Gastroesophageal sphincter (tissue), 4 donors: ENCODE data around the gene MAN2A1. TPM values are rescaled to one million over a fixed set of nuclear protein-coding genes. Genes with fewer than 3 reads are reported as not detected.
"Not testable (repeated sequence)": the region's sequence is repeated elsewhere in the genome, so short reads cannot be mapped to it uniquely, and the experiment has no call there.

Source experiments
- ATAC-seq: fragments of 150-250 bp; one replicate; pipeline ENCODE4 v1.9.1; 2016; ENCODE audit warnings: mild to moderate bottlenecking, moderate library complexity
- H3K27ac ChIP-seq, 4 donors: fragments of 200-600 bp; sonication (generic) in 3 of 4; 1 replicate in 3 of 4; 2 replicates in 1 of 4; pipeline ENCODE4 v1.5.1; 2016 to 2019
- H3K27me3 ChIP-seq: fragments of 200-600 bp; sonication (generic); one replicate; pipeline ENCODE4 v1.5.1; 2019
- H3K36me3 ChIP-seq, 2 donors: fragments of 200-600 bp; sonication (generic); one replicate each; pipeline ENCODE4 v1.5.1; 2019; ENCODE audit warnings: control low read depth in 1 of 2
- H3K4me1 ChIP-seq, 3 donors: fragments of 200-600 bp; sonication (generic); 1 replicate in 2 of 3; 2 replicates in 1 of 3; pipeline ENCODE4 v1.5.1; 2016 to 2019; ENCODE audit warnings: control low read depth in 2 of 3
- H3K4me3 ChIP-seq, 2 donors: fragments of 200-600 bp; sonication (generic); one replicate each; pipeline ENCODE4 v1.5.1; 2019; ENCODE audit warnings: mild to moderate bottlenecking in 1 of 2, moderate library complexity in 1 of 2
- H3K9me3 ChIP-seq, 3 donors: fragments of 200-600 bp; sonication (generic); one replicate each; pipeline ENCODE4 v1.5.1; 2017 to 2019; ENCODE audit warnings: control low read depth in 2 of 3
- CTCF ChIP-seq, 4 experiments: fragments of 200-600 bp in 2 of 4; fragments of 450-650 bp in 2 of 4; sonication (generic) in 1 of 4; IDR thresholded peaks; one replicate each; pipeline ENCODE4 v1.5.1; 2017 to 2019; ENCODE audit warnings: antibody characterized with exemption in 4 of 4, mild to moderate bottlenecking in 2 of 4, moderate library complexity in 2 of 4
- EP300 ChIP-seq: sonication (generic); formaldehyde crosslinking; IDR thresholded peaks from one replicate; pipeline ENCODE4 v1.6.1; 2017; ENCODE audit warnings: antibody characterized with exemption, mild to moderate bottlenecking
- POLR2A ChIP-seq, 2 donors: fragments of 450-650 bp; IDR thresholded peaks; one replicate each; pipeline ENCODE4 v1.6.1; 2017; ENCODE audit warnings: antibody characterized with exemption in 2 of 2, mild to moderate bottlenecking in 2 of 2, moderate library complexity in 1 of 2
- POLR2AphosphoS5 ChIP-seq: sonication (generic); formaldehyde crosslinking; IDR thresholded peaks from one replicate; pipeline ENCODE4 v1.6.1; 2017; ENCODE audit warnings: antibody characterized with exemption
- whole genome bisulfite sequencing, 2 donors: methylation state at CpG; one replicate each; pipeline ENCODE4 v1.1.5; 2018; ENCODE audit warnings: low coverage in 1 of 2; 5-methylcytosine and 5-hydroxymethylcytosine counted together
- total RNA-seq, 4 donors: library from RNA; depleted of rRNA; stranded (reverse); fragments of >200 nt; gene quantifications; one replicate each; pipeline ENCODE4 v1.1.0, GENCODE V29; 2016

MAN2A1 gene
- total RNA-seq, 4 donors from 2014 or later: 19.6 to 55.6 (median 34.1) TPM

DNA sequence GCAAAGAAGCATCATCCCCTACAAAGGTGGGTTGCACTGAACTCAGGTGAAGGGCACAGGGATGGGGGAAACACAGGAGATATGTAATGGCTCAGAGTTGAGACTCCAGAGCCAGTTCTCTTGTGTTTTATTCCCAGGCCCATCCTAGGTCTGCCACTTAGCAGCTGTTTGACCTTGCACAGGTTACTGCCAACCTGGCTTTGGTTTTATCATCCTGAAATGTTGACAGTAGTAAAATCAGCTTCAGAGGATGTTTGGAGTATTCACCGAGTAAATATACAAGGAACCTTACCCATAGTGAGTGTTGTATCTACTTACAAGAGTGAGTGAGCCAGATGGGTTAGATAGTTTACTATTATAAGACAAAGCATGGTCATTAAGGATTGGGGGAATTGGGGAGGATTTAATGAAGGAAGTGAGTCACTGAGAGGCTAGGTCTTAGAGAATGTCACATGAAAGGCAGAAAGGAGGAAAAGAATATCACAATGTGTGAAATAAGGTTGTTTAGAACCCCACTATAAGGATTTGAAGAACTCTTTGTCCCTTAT lies 141.3 kb downstream of the MAN2A1 start:
- 80% methylated on average over 1 of the region's 1 CpG; no CpG with 5 or more reads in 1 of the 2 donors for WGBS, 2 donors
- H3K4me1 ChIP-seq: no peaks in the 10 kb centered on the region
- no peak overlapping the region for H3K27ac ChIP-seq
- TF ChIP-seq CTCF (IDR thresholded peaks at IDR 0.05) (no peak), POLR2A (IDR thresholded peaks at IDR 0.05) (no peak), EP300 (no peak), POLR2AphosphoS5 (no peak)
- H3K27me3 ChIP-seq: no peaks in the 10 kb centered on the region
- H3K9me3 ChIP-seq: no peaks in the 10 kb centered on the region
- peaks cover 0 to 31% of the 10 kb centered on the region in 2 donors for H3K36me3 ChIP-seq
- ATAC-seq: no peak
- no peak overlapping the region for H3K4me3 ChIP-seq

GRCh38 chr5:109832207-109833188 lies 142.8 kb downstream of the MAN2A1 start:
- not testable (repeated sequence) for ATAC-seq, H3K4me3 ChIP-seq, H3K4me1 ChIP-seq, H3K9me3 ChIP-seq, H3K27me3 ChIP-seq, H3K27ac ChIP-seq
- peaks cover 0 to 34% of the 10 kb centered on the region in 2 donors for H3K36me3 ChIP-seq
- 78 to 89% methylated on average over 3 to 4 of the region's 42 CpGs for WGBS, 2 donors

- H3K27me3 ChIP-seq: no peaks in the 10 kb centered on the region
- no peak overlapping the region for H3K4me3 ChIP-seq
- whole genome bisulfite sequencing, 2 donors: 68 to 87% methylated on average over 3 of the region's 3 CpGs
- TF ChIP-seq POLR2AphosphoS5: no peak
- no peak for TF ChIP-seq POLR2A (IDR thresholded peaks at IDR 0.05)
- TF ChIP-seq CTCF (IDR thresholded peaks at IDR 0.05): no peak
- TF ChIP-seq EP300: no peak
- ATAC-seq: no peak
- H3K9me3 ChIP-seq: no peaks in the 10 kb centered on the region
- H3K27ac ChIP-seq: no peak overlapping the region
- H3K36me3 ChIP-seq: peaks cover 0 to 35% of the 10 kb centered on the region in 2 donors
- no peaks in the 10 kb centered on the region for H3K4me1 ChIP-seq
Measured at GRCh38 chr5:109833946-109834345, 144.2 kb downstream of the MAN2A1 start.

- Histone ChIP-seq H3K4me3 (no peak overlapping the region), H3K4me1 (no peaks in the 10 kb centered on the region), H3K9me3 (no peaks in the 10 kb centered on the region), H3K27me3 (no peaks in the 10 kb centered on the region), H3K36me3 (peaks cover 0 to 41% of the 10 kb centered on the region in 2 donors), H3K27ac (no peak overlapping the region)
- TF ChIP-seq EP300: no peak
- no peak for TF ChIP-seq POLR2AphosphoS5
- TF ChIP-seq POLR2A (IDR thresholded peaks at IDR 0.05): no peak
- TF ChIP-seq CTCF (IDR thresholded peaks at IDR 0.05): no peak
- no peak for ATAC-seq
- WGBS, 2 donors: 98 to 100% methylated on average over 2 to 8 of the region's 8 CpGs
Measured at GRCh38 chr5:109836280-109836679, 146.6 kb downstream of the MAN2A1 start.

DNA sequence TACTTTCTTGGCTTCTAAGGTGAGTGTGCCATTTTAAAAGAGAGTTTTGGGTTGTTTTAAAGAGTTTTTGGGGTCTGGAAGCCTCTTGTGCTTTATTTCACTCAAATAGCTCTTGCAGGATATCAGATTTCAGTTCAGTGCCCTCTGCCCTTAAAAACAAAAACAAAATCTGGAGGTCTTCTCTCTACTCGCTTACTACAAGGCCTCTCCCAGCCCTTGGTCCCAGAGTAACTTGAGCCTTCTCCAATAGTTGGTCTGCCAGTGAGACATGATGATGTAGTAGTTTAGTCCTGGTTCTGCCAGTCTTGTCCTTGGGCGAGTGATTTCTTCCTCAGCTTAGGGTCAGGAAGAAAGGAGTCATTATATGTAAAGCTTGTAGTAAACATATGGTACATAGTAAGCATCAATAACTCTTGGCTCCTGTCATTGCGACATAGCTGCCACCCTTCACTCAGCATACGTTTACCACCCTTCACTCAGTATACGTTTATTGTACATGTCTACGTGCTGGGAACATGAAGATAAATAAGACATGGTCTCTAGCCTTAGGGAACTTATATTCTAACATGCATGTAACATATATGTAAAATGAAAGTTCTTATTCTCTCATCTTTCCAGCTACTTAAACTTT lies 147.6 kb downstream of the MAN2A1 start:
- TF ChIP-seq POLR2AphosphoS5: no peak
- no peak for TF ChIP-seq POLR2A (IDR thresholded peaks at IDR 0.05)
- no peak for TF ChIP-seq EP300
- TF ChIP-seq CTCF (IDR thresholded peaks at IDR 0.05): no peak
- WGBS, 2 donors: 87 to 88% methylated on average over 4 to 5 of the region's 6 CpGs
- Histone ChIP-seq H3K9me3 (no peaks in the 10 kb centered on the region), H3K4me1 (no peaks in the 10 kb centered on the region), H3K4me3 (no peak overlapping the region), H3K36me3 (peaks cover 0 to 40% of the 10 kb centered on the region in 2 donors), H3K27ac (no peak overlapping the region), H3K27me3 (no peaks in the 10 kb centered on the region)
- no peak for ATAC-seq
